GM19099 (cell line): ENCODE measurements around the gene TEX9.

ENCODE experiments used
- POLR2A ChIP-seq: IDR thresholded peaks from 3 replicates; pipeline ENCODE4 v1.6.1; 2011; ENCODE audit warnings: low read depth; ENCODE audit not compliant: insufficient read length; ENCODE audit errors: extremely low read depth

Gene TEX9

GRCh38 chr15:56472278-56472677 is 107.1 kb downstream of the TEX9 start:
- no peak for TF ChIP-seq POLR2A

DNA sequence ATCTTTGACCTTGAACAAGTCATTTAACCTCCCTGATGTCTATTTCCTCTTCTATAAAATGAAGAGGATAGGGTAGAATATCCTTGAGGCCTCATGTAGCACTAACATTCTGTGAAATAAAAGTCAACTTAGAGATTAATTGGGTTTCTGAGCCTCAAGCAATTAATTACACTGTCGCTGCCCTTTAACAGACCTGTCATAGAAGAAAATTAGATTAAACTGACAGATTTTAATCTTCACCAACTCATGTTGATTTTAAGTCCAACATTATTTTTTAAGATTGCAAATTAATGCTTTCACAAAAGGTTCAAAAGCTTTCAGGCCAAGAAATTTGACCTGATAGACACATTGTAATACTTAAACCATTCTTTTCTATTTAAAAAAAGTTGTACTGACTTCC is 107.8 kb downstream of the TEX9 start:
- TF ChIP-seq POLR2A = no peak

- no peak for TF ChIP-seq POLR2A
These were observed 110.1 kb downstream of the TEX9 start for GRCh38 chr15:56475351-56475750.
